22Rv1 (cell line): ENCODE measurements around the gene BTN2A1.

Source experiments
- CTCF ChIP-seq: fragments of 450-650 bp; IDR thresholded peaks from 2 replicates; pipeline ENCODE4 v1.5.1; 2017; ENCODE audit warnings: mild to moderate bottlenecking
- ZFX ChIP-seq: fragments of 450-650 bp; IDR thresholded peaks from 2 replicates; pipeline ENCODE4 v1.6.1; 2017; ENCODE audit warnings: antibody characterized with exemption, borderline replicate concordance

- TF ChIP-seq CTCF (no peak), ZFX (no peak)
Measured at GRCh38 chr6:26464014-26464413, 6.3 kb downstream of the BTN2A1 start.
